Activated CD4-positive, alpha-beta T cell treated with anti-CD3 and anti-CD28 coated beads, Interleukin-10, Interleukin-2, amounts not matched to agents 100 ng/mL and 50 ng/mL, durations not matched to agents 16 hours and 8 hours (primary cell): ENCODE results near the gene PPL.
A peak's percentile ranks its signal among the peaks of the same experiment; 100 is the strongest.
"Not testable (repeated sequence)": the region's sequence is repeated elsewhere in the genome, so short reads cannot be mapped to it uniquely, and the experiment has no call there.

Experiments
- DNase-seq: peaks from one replicate; pipeline ENCODE4 v3.0.0-alpha.2; 2020

The PPL gene

GRCh38 chr16:4958510-4959438 lies 21.8 kb upstream of the PPL start:
- DNase-seq = no peak

GRCh38 chr16:4957720-4958509 lies 21.0 kb upstream of the PPL start, which contains the start of gene SEC14L5:
Gene SEC14L5 (plus strand): TSS chr16:4958330. CDS start chr16:4959324, 994 bp downstream.
- DNase-seq = peak; percentile 96

GRCh38 chr16:4957420-4957719 lies 20.4 kb upstream of the PPL start:
- no peak for DNase-seq

GRCh38 chr16:4954714-4955113 lies 17.8 kb upstream of the PPL start:
- DNase-seq = no peak

GRCh38 chr16:4951583-4951982 lies 14.6 kb upstream of the PPL start:
- DNase-seq = not testable (repeated sequence)

GRCh38 chr16:4949986-4950385 lies 13.0 kb upstream of the PPL start:
- DNase-seq = no peak

- no peak for DNase-seq
Observed at GRCh38 chr16:4948903-4949766, 12.2 kb upstream of the PPL start.

GRCh38 chr16:4947722-4948503 lies 11.0 kb upstream of the PPL start:
- DNase-seq = no peak

- DNase-seq = no peak
Observed at GRCh38 chr16:4946917-4947316, 10.0 kb upstream of the PPL start.

GRCh38 chr16:4945560-4946502 lies 8.9 kb upstream of the PPL start:
- no peak for DNase-seq

- DNase-seq = no peak
Observed at GRCh38 chr16:4944333-4945281, 7.7 kb upstream of the PPL start.

GRCh38 chr16:4942481-4942880 lies 5.5 kb upstream of the PPL start:
- DNase-seq = no peak

GRCh38 chr16:4940719-4941118 lies 3.8 kb upstream of the PPL start:
- no peak for DNase-seq

- no peak for DNase-seq
Observed at GRCh38 chr16:4938683-4939030, 1.7 kb upstream of the PPL start.

GRCh38 chr16:4937782-4938682 lies 1.1 kb upstream of the PPL start:
- DNase-seq = no peak

GRCh38 chr16:4936181-4936990 lies 562 bp downstream of the PPL start:
- DNase-seq = no peak

- no peak for DNase-seq
Observed at GRCh38 chr16:4935241-4935855, 1.6 kb downstream of the PPL start.

- no peak for DNase-seq
Observed at GRCh38 chr16:4934591-4934990, 2.4 kb downstream of the PPL start.
